Loucy (cell line): ENCODE results near the gene IFTAP.

Experiments
- EZH2phosphoT487 ChIP-seq: fragments of 200-600 bp; IDR thresholded peaks from 2 replicates; pipeline ENCODE4 v1.6.1; 2018; ENCODE audit warnings: antibody characterized with exemption, mild to moderate bottlenecking, moderate library complexity, borderline replicate concordance
- TF ChIP-seq, protein P1 (sequence below): fragments of 200-600 bp; sonication (generic); conservative IDR thresholded peaks from 2 replicates; pipeline ENCODE4 v1.5.1; 2014; ENCODE audit warnings: mild to moderate bottlenecking, antibody characterized with exemption, low read length

DNA sequence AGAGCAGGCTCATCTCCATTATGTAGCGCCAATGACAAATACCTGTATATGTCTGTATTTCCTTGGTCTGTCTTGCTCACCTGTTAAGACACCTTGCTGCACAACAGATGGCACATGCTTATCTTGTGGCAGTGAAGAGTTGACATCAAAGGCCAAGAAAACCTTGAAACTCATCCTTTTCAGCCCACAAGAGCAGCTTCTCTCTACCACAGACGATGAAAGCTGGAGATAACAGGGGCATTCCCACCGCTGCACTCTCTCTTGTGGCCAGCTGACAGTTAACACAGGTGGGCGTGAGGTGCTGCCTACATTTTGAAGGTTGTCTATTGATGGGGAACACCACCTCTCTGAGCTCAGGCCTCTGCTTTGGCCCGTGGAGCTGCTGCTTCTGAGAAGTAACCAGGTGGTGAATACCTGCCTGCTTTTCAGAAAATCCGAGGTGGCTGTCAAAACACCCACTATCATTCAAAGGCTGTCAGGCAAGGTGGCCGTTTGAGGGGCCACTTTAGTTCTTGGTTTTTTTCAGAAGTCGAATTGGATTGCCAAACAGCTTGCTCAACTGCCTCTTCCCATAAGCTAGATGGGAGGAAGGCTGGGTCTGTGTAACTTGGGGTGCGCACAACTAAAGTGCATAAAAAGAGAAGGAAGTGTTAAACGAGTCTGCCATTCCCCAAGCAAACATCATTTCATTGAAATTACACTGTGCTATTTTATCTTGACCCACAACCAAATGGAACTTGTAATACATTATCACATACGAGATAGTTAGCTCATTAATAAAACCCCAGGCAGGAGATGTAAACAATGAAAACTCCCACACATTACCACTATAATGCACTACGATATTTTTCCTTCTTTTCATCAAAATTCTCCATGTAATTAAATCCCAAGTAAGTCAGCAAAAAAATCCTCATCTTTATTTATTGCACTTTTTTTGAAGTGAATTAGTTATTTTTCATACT is 90.8 kb downstream of the IFTAP start:
- TF ChIP-seq, protein P1, sequence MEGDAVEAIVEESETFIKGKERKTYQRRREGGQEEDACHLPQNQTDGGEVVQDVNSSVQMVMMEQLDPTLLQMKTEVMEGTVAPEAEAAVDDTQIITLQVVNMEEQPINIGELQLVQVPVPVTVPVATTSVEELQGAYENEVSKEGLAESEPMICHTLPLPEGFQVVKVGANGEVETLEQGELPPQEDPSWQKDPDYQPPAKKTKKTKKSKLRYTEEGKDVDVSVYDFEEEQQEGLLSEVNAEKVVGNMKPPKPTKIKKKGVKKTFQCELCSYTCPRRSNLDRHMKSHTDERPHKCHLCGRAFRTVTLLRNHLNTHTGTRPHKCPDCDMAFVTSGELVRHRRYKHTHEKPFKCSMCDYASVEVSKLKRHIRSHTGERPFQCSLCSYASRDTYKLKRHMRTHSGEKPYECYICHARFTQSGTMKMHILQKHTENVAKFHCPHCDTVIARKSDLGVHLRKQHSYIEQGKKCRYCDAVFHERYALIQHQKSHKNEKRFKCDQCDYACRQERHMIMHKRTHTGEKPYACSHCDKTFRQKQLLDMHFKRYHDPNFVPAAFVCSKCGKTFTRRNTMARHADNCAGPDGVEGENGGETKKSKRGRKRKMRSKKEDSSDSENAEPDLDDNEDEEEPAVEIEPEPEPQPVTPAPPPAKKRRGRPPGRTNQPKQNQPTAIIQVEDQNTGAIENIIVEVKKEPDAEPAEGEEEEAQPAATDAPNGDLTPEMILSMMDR, result no peak
- no peak for TF ChIP-seq EZH2phosphoT487
